Heart right ventricle (tissue), 16 donors: ENCODE measurements around the gene UNC13B. TPM values are rescaled to one million over a fixed set of nuclear protein-coding genes. Genes with fewer than 3 reads are reported as not detected.

Experiments
- ATAC-seq, 8 donors: fragments of 200-7000 bp; cut with Tn5 transposase; one replicate each; pipeline ENCODE4 v1.9.1; 2020; ENCODE audit warnings: mild to moderate bottlenecking in 8 of 8, moderate library complexity in 8 of 8, moderate number of reproducible peaks in 1 of 8
- DNase-seq, 2 donors: peaks; one replicate each; pipeline ENCODE4 v3.0.0-alpha.2; 2020
- H3K27ac ChIP-seq, 10 donors: fragments of 200-600 bp; sonication (generic) in 2 of 10; one replicate each; pipeline versions ENCODE4 v1.5.0 to v1.8.0; 2020 to 2022; ENCODE audit warnings: mild to moderate bottlenecking in 3 of 10
- H3K27me3 ChIP-seq, 7 donors: fragments of 200-600 bp; one replicate each; pipeline ENCODE4 v1.8.0; 2021 to 2022; ENCODE audit warnings: mild to moderate bottlenecking in 2 of 7
- H3K36me3 ChIP-seq, 9 donors: fragments of 200-600 bp; sonication (generic) in 1 of 9; one replicate each; pipeline versions ENCODE4 v1.5.0 to v1.8.0; 2020 to 2022; ENCODE audit warnings: mild to moderate bottlenecking in 2 of 9
- H3K4me1 ChIP-seq, 9 donors: fragments of 200-600 bp; sonication (generic) in 1 of 9; one replicate each; pipeline versions ENCODE4 v1.5.0 to v1.8.0; 2020 to 2022; ENCODE audit warnings: mild to moderate bottlenecking in 4 of 9
- H3K4me3 ChIP-seq, 10 donors: fragments of 200-600 bp; sonication (generic) in 2 of 10; one replicate each; pipeline versions ENCODE4 v1.5.0 to v1.8.0; 2020 to 2022; ENCODE audit warnings: mild to moderate bottlenecking in 7 of 10, moderate library complexity in 2 of 10
- H3K9me3 ChIP-seq, 11 donors: fragments of 200-600 bp in 10 of 11; sonication (generic) in 2 of 11; one replicate each; pipeline versions ENCODE4 v1.5.0 to v1.8.0; 2013 to 2022; ENCODE audit warnings: mild to moderate bottlenecking in 2 of 11, control low read depth in 1 of 11, moderate library complexity in 1 of 11
- WGBS, 2 donors: extraction: QIAGEN DNeasy Blood & Tissue Kit; methylation state at CpG; one replicate each; pipeline ENCODE4 v1.1.7; 2013; ENCODE audit warnings: inconsistent platforms in 1 of 2; 5-methylcytosine and 5-hydroxymethylcytosine counted together
- intact Hi-C, 10 donors: fragments of 100-400 bp; cut with DNase I; formaldehyde crosslinking; loops; one replicate each; pipeline versions ENCODE4 v1.11.1 to v1.14.2; 2022
- polyA plus RNA-seq, 2 donors: library from polyadenylated mRNA; stranded (reverse); fragments of 200-250 nt; gene quantifications; one replicate each; pipeline ENCODE4 v1.2.3, GENCODE V29; 2013
- total RNA-seq, 10 donors: library from RNA; stranded (reverse); fragmentation: NEBNext Ultra II Directional in 3 of 10; extraction: Animal tissue kit (Norgen Biotek cat#: 25700) in 3 of 10; gene quantifications; one replicate each; pipeline versions ENCODE4 v1.2.1 to v1.2.4, GENCODE V29; 2021 to 2023
- TF ChIP-seq, protein P1 (sequence below), 9 donors: fragments of 200-600 bp; sonication (generic) in 2 of 9; IDR thresholded peaks; one replicate each; pipeline versions ENCODE4 v1.5.0 to v1.8.0; 2021 to 2022; ENCODE audit warnings: antibody characterized with exemption in 9 of 9, mild to moderate bottlenecking in 5 of 9, moderate library complexity in 1 of 9
- donor health status: Arrhythmogenic right ventricular cardiomyopathy.
- donor health status: ischemic (EF 13 %, LVEDD 7.1; RV severe dilation, severe dysfunction).
- donor health status: healthy with polysubstance abuse.
- donor health status: DM: no; HTN: yes; CAD: no.
- donor health status: DM: no; HTN: no; CAD: no.
- donor health status: ischemic (EF 25% LVEDD 6.9; RV normal size, moderate dysfunction).
- donor health status: ischemic (EF 25% LVEDD 5.7; RV mildly dilated, moderate dysfunction).
- donor health status: healthy.
- donor health status: DM: yes; HTN: yes; CAD: no.
- donor health status: Ischemic cardiomyopathy.
- donor health status: ischemic (EF 35%, LVEDD 5.7; RV mildly dilated, moderate dysfunction).
- donor health status: nonischemic (EF 11% LVEDD 7.7; RV severe dilation, severe dysfunction).
- donor health status: DM: yes; HTN: yes; CAD: no.
- donor health status: PGD.
- donor health status: ischemic (EF 29% LVEDD 5.4; RV normal size, mild dysfunction).
- donor health status: nonischemic (EF 23%, LVEDD 6.1; RV moderate dilation, normal function).

The UNC13B gene
- total and polyA plus RNA-seq, 12 donors = 13.1 to 27.1 (median 18.9) TPM

DNA sequence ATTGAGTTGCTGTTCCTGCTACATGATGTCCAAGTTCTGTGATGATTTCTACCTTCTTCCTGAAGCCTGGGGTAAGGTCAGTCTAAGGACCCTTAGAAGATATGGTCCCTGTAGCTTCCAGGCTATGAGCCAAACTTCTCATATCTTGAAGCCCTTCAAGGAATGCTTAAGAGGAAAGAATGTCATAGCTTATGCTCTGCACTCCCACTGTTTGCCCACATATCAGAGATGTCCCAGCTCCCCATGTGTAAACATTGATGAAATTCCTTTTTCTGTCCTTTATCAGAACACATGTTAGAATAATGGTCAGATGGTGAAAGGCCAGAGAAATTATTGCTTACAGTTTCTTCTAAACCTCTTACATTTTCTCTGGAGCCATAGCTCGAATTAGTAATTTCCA, 286.7 kb downstream of the UNC13B start:
- ATAC-seq (no peak), DNase-seq (no peak)
- Histone ChIP-seq H3K36me3 (no peaks in the 10 kb centered on the region), H3K4me1 (no peaks in the 10 kb centered on the region), H3K27ac (no peak overlapping the region), H3K27me3 (no peaks in the 10 kb centered on the region), H3K4me3 (no peak overlapping the region), H3K9me3 (peaks cover 0 to 8% (median 0%) of the 10 kb centered on the region in 11 donors)
- intact Hi-C loops = no loop called here
- TF ChIP-seq, protein P1, sequence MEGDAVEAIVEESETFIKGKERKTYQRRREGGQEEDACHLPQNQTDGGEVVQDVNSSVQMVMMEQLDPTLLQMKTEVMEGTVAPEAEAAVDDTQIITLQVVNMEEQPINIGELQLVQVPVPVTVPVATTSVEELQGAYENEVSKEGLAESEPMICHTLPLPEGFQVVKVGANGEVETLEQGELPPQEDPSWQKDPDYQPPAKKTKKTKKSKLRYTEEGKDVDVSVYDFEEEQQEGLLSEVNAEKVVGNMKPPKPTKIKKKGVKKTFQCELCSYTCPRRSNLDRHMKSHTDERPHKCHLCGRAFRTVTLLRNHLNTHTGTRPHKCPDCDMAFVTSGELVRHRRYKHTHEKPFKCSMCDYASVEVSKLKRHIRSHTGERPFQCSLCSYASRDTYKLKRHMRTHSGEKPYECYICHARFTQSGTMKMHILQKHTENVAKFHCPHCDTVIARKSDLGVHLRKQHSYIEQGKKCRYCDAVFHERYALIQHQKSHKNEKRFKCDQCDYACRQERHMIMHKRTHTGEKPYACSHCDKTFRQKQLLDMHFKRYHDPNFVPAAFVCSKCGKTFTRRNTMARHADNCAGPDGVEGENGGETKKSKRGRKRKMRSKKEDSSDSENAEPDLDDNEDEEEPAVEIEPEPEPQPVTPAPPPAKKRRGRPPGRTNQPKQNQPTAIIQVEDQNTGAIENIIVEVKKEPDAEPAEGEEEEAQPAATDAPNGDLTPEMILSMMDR (IDR thresholded peaks at IDR 0.05) = no peak
- WGBS, 2 donors = 58 to 69% methylated on average over 1 of the region's 1 CpG

DNA sequence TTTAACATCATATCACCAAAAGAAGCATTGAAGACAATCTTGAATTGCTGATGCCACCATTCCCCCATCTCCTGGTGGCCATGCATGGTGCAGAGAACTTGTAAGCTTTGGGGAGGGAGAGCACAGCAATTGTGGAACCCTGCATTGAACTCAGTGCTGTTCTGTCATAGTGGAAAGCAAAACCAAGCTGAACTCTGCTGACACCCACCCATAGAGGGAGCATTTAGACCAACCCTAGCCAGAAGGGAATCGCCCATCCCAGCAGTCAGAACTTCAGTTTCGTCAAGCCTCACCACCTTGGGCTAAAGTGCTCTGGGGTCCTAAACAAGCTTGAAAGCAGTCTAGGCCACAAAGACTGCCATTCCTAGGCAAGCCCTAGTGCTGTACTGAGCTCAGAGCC, 290.7 kb downstream of the UNC13B start:
- no peak overlapping the region for H3K27ac ChIP-seq
- no peak overlapping the region for H3K4me3 ChIP-seq
- intact Hi-C loops = no loop called here
- no peak for ATAC-seq
- H3K4me1 ChIP-seq = no peaks in the 10 kb centered on the region
- 86 to 91% methylated on average over 2 of the region's 2 CpGs for WGBS, 2 donors
- H3K27me3 ChIP-seq = no peaks in the 10 kb centered on the region
- TF ChIP-seq, protein P1 (IDR thresholded peaks at IDR 0.05) = no peak
- H3K9me3 ChIP-seq = peaks cover 0 to 23% (median 0%) of the 10 kb centered on the region in 11 donors
- H3K36me3 ChIP-seq = no peaks in the 10 kb centered on the region
- no peak for DNase-seq

DNA sequence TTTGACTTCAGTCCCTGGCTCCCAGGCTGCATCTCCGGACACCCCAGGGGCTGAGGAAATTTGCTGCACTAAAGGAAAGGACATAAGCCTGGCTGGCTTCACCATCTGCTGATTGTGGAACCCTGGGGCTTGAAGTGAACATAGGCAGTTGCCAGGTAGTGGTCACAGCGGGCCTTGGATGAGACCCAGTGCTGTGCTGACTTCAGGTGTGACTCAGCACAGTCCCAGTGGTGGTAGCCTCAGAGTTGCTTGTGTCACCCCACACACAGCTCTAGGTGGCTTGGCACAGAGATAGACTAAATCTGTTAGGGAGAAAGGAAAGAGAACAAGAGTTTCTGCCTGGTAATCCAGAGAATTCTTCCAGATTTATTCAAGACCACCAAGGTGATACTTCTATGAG, 292.0 kb downstream of the UNC13B start:
- TF ChIP-seq, protein P1 (IDR thresholded peaks at IDR 0.05) = no peak
- no peak for DNase-seq
- no peak for ATAC-seq
- WGBS, 2 donors = 83 to 92% methylated on average over 2 of the region's 2 CpGs
- H3K27me3 ChIP-seq = no peaks in the 10 kb centered on the region
- H3K9me3 ChIP-seq = peaks cover 0 to 23% (median 0%) of the 10 kb centered on the region in 11 donors
- intact Hi-C loops = no loop called here
- no peak overlapping the region for H3K4me3 ChIP-seq
- H3K27ac ChIP-seq = no peak overlapping the region
- no peaks in the 10 kb centered on the region for H3K4me1 ChIP-seq
- no peaks in the 10 kb centered on the region for H3K36me3 ChIP-seq

Other genes starting within 250 kb of the UNC13B start
- 1 to 10 TPM in 1 of 10 donors, under 1 TPM in 9; 0.11 to 2.2 (median 0.44) TPM for gene PHF24, start 203.7 kb upstream of the UNC13B start, total RNA-seq
- gene PHF24, start 203.7 kb upstream of the UNC13B start, polyA plus RNA-seq = under 1 TPM; 0.07 to 0.09 TPM
- gene DNAJB5, start 172.3 kb upstream of the UNC13B start, total RNA-seq = 100 to 1,000 TPM in 3 of 10 donors, 10 to 100 TPM in 7; 49.0 to 206 (median 85.1) TPM
- gene DNAJB5, start 172.3 kb upstream of the UNC13B start, polyA plus RNA-seq = 100 to 1,000 TPM in 1 of 2 donors, 10 to 100 TPM in 1; 44.0 to 107 TPM
- 100 to 1,000 TPM; 227 to 385 (median 300) TPM for gene VCP, start 89.4 kb upstream of the UNC13B start, total RNA-seq
- gene VCP, start 89.4 kb upstream of the UNC13B start, polyA plus RNA-seq = 100 to 1,000 TPM in 1 of 2 donors, 10 to 100 TPM in 1; 69.9 to 248 TPM
- 1 to 10 TPM; 2.6 to 9.8 (median 4.5) TPM for gene FANCG, start 82.1 kb upstream of the UNC13B start, total RNA-seq
- 1 to 10 TPM; 3.4 to 6.4 TPM for gene FANCG, start 82.1 kb upstream of the UNC13B start, polyA plus RNA-seq
- gene PIGO, start 65.4 kb upstream of the UNC13B start, total RNA-seq = 10 to 100 TPM in 4 of 10 donors, 1 to 10 TPM in 6; 8.2 to 12.3 (median 9.9) TPM
- 10 to 100 TPM; 10.6 to 10.7 TPM for gene PIGO, start 65.4 kb upstream of the UNC13B start, polyA plus RNA-seq
- gene STOML2, start 58.9 kb upstream of the UNC13B start, total RNA-seq = 100 to 1,000 TPM; 122 to 153 (median 127) TPM
- gene STOML2, start 58.9 kb upstream of the UNC13B start, polyA plus RNA-seq = 100 to 1,000 TPM in 1 of 2 donors, 10 to 100 TPM in 1; 43.7 to 151 TPM
- 10 to 100 TPM; 12.2 to 20.3 (median 17.1) TPM for gene ATOSB, start 46.1 kb upstream of the UNC13B start, total RNA-seq
- gene ATOSB, start 46.1 kb upstream of the UNC13B start, polyA plus RNA-seq = 10 to 100 TPM; 25.5 to 31.6 TPM